ENCODE measurements around the gene PYROXD2. TPM values are rescaled to one million over a fixed set of nuclear protein-coding genes. Genes with fewer than 3 reads are reported as not detected.

Gene PYROXD2
- total RNA-seq, 2 experiments from 2014 or later = 8.5 to 9.8 TPM

DNA sequence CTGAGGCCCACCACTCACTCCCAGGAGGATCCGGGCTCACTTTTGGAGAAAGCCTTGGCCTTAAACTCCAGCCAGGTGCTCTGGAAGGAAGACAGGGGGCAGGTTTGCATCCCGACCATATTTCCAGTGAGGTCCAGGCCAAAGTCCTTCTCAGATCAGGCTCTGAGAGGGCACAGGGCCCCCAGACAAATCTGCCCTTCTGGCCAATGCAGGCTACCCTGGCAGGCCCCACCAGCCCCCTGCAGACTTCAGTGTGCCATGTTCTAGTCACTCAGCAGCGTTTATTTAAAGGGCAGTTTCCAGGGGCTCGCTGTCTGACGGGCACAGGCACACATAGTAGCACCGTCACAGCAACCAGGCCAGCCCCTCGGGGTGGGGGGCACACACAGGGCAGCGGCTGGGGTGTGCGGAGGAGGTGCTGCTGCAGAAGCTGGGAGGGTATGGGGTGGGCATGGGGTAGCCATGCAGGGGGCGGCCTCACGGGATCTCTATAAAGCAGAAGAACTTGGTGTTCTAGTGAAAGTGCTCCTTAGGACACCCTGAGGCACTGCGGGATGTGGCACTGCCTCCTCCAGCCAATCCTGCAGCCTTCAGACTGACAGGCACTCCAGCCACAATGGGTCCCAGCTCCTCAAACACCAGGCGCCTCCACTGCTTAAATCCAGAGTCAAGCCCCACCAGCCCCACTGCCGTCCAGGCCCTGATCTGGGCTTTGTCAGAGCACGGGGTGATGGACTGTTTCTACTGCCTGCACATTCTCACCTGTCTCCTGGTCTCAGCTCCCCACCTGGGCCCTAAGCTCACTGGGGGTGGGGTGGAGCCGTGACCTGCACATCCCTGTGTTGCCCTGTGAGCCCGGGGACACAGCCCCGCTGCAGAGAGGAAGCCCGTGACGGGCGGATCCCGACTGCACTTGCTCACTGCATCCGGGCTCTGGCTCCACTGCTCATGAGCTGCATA lies 9.6 kb upstream of the PYROXD2 start:
- POLR2A ChIA-PET = no interaction called here
- Mint-ChIP-seq H3K36me3 (ENCODE audit: low read depth) (peaks cover 60% of the 10 kb centered on the region), H3K9me3 (no peaks in the 10 kb centered on the region), H3K4me1 (ENCODE audit: low read depth) (no peaks in the 10 kb centered on the region), H3K4me3 (no peak overlapping the region), H3K27me3 (no peaks in the 10 kb centered on the region), H3K27ac (no peak overlapping the region)
- Histone ChIP-seq H3K4me3 (ENCODE audit: low read length) (no peak overlapping the region), H3K4me1 (ENCODE audit: insufficient read depth, low read length) (peaks cover 6% of the 10 kb centered on the region), H3K27ac (ENCODE audit: low read depth in 1 of 2, low read length in 2 of 2) (no peak overlapping the region), H3K36me3 (ENCODE audit: insufficient read depth, low read length) (peaks cover 62% of the 10 kb centered on the region), H3K9me3 (ENCODE audit: control insufficient read depth in 1 of 2, insufficient read depth in 1 of 2, low read length in 2 of 2) (no peaks in the 10 kb centered on the region), H3K27me3 (ENCODE audit: control insufficient read depth in 1 of 2, insufficient read depth in 2 of 2, low read length in 2 of 2) (no peaks in the 10 kb centered on the region)
- TF ChIP-seq, protein P1, sequence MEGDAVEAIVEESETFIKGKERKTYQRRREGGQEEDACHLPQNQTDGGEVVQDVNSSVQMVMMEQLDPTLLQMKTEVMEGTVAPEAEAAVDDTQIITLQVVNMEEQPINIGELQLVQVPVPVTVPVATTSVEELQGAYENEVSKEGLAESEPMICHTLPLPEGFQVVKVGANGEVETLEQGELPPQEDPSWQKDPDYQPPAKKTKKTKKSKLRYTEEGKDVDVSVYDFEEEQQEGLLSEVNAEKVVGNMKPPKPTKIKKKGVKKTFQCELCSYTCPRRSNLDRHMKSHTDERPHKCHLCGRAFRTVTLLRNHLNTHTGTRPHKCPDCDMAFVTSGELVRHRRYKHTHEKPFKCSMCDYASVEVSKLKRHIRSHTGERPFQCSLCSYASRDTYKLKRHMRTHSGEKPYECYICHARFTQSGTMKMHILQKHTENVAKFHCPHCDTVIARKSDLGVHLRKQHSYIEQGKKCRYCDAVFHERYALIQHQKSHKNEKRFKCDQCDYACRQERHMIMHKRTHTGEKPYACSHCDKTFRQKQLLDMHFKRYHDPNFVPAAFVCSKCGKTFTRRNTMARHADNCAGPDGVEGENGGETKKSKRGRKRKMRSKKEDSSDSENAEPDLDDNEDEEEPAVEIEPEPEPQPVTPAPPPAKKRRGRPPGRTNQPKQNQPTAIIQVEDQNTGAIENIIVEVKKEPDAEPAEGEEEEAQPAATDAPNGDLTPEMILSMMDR (IDR thresholded peaks at IDR 0.05) = no peak
- ATAC-seq (ENCODE audit: poor library complexity) (no peak), DNase-seq (peak in 1 of 14 experiments; percentile 6)
- intact Hi-C loops (cut with DNase I, micrococcal nuclease) = no loop called here
- CTCF ChIA-PET = interaction anchor here (1.5 kb wide), 2 partner anchors 10 to 11 kb away, joined by 7 to 11 read pairs; partner anchors contain the start of gene PYROXD2

DNA sequence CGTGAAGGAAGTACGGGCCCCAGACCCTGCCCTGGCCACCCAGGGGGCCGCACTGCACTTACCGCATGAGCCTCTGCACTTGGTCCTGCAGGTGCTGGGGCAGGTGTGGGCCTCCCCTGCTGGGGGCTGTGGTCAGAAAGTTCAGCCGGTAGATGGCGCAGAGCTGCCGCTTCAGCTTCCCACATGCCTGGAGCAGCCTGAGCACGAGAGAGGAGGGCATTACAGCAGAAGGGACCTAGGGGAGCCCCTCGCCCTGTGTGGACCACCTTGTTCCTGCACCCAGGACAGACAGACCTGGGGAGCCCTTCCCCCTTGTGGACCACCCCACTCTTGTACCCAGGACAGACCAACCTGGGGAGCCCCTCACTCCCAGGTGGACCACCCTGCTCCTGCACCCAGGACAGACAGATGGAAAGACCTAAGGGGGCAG lies 8.7 kb upstream of the PYROXD2 start:
- CTCF ChIA-PET = no interaction called here
- intact Hi-C loops (cut with DNase I, micrococcal nuclease) = no loop called here
- TF ChIP-seq, protein P1 (IDR thresholded peaks at IDR 0.05) = no peak

DNA sequence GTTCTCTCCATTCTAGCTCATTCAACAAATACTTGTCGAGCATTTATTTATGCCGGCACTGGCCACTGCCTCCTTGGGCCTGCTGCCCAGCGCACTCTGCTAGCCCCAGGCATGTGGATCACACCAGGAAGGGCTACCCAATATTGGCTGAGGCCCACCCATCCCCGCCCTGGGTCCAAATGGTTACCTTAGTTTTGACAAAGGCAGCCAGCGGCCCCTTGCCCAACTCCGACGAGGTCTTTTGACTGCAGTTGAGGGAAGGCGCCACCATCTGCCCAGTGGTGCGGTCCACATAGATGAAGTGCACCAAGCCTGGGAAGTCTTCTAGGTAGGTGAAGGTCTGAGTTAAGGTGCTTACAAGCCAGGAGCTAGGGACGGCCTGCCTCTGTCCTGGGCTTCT lies 7.2 kb upstream of the PYROXD2 start:
- no peaks in the 10 kb centered on the region for H3K9me3 ChIP-seq (ENCODE audit: control insufficient read depth in 1 of 2, insufficient read depth in 1 of 2, low read length in 2 of 2)
- no peaks in the 10 kb centered on the region for H3K9me3 Mint-ChIP-seq
- peaks cover 66% of the 10 kb centered on the region for H3K36me3 Mint-ChIP-seq (ENCODE audit: low read depth)
- intact Hi-C loops (cut with DNase I, micrococcal nuclease) = no loop called here
- TF ChIP-seq, protein P1 (IDR thresholded peaks at IDR 0.05) = no peak
- no peak overlapping the region for H3K27ac Mint-ChIP-seq
- H3K27me3 Mint-ChIP-seq = no peaks in the 10 kb centered on the region
- no peak overlapping the region for H3K27ac ChIP-seq (ENCODE audit: low read depth in 1 of 2, low read length in 2 of 2)
- H3K4me1 ChIP-seq (ENCODE audit: insufficient read depth, low read length) = peaks cover 6% of the 10 kb centered on the region
- peaks cover 55% of the 10 kb centered on the region for H3K36me3 ChIP-seq (ENCODE audit: insufficient read depth, low read length)
- POLR2A ChIA-PET = no interaction called here
- DNase-seq (no peak), ATAC-seq (ENCODE audit: poor library complexity) (no peak)
- no peaks in the 10 kb centered on the region for H3K4me1 Mint-ChIP-seq (ENCODE audit: low read depth)
- CTCF ChIA-PET = no interaction called here
- no peak overlapping the region for H3K4me3 ChIP-seq (ENCODE audit: low read length)
- no peaks in the 10 kb centered on the region for H3K27me3 ChIP-seq (ENCODE audit: control insufficient read depth in 1 of 2, insufficient read depth in 2 of 2, low read length in 2 of 2)
- no peak overlapping the region for H3K4me3 Mint-ChIP-seq

More for the DNA sequence above, 8.7 kb upstream of the PYROXD2 start:
- Histone ChIP-seq H3K36me3 (ENCODE audit: insufficient read depth, low read length) (peaks cover 64% of the 10 kb centered on the region), H3K27me3 (ENCODE audit: control insufficient read depth in 1 of 2, insufficient read depth in 2 of 2, low read length in 2 of 2) (no peaks in the 10 kb centered on the region), H3K27ac (ENCODE audit: low read depth in 1 of 2, low read length in 2 of 2) (no peak overlapping the region), H3K4me3 (ENCODE audit: low read length) (no peak overlapping the region), H3K9me3 (ENCODE audit: control insufficient read depth in 1 of 2, insufficient read depth in 1 of 2, low read length in 2 of 2) (no peaks in the 10 kb centered on the region), H3K4me1 (ENCODE audit: insufficient read depth, low read length) (peaks cover 6% of the 10 kb centered on the region)
- DNase-seq = peak in 1 of 14 experiments; percentile 17
- Mint-ChIP-seq H3K4me3 (no peak overlapping the region), H3K27ac (no peak overlapping the region), H3K27me3 (no peaks in the 10 kb centered on the region), H3K9me3 (no peaks in the 10 kb centered on the region), H3K36me3 (ENCODE audit: low read depth) (peaks cover 69% of the 10 kb centered on the region), H3K4me1 (ENCODE audit: low read depth) (no peaks in the 10 kb centered on the region)
- POLR2A ChIA-PET = no interaction called here
- ATAC-seq (ENCODE audit: poor library complexity) = no peak
